Endothelial cell (in vitro differentiated cells): Measurements from ENCODE around the gene FAM25A. TPM values are rescaled to one million over a fixed set of nuclear protein-coding genes. Genes with fewer than 3 reads are reported as not detected.
A peak's percentile ranks its signal among the peaks of the same experiment; 100 is the strongest.

ENCODE experiments used
- DNase-seq: peaks from one replicate; pipeline ENCODE4 v3.0.0; 2021; ENCODE audit warnings: low spot score
- H3K27ac Mint-ChIP-seq: one replicate; pipeline ENCODE4 v1.8.0; 2021; ENCODE audit warnings: mixed read lengths, inconsistent platforms; ENCODE audit not compliant: unreplicated experiment
- H3K27me3 Mint-ChIP-seq: one replicate; pipeline ENCODE4 v1.8.0; 2021; ENCODE audit warnings: mild to moderate bottlenecking, moderate library complexity, mixed read lengths, inconsistent platforms; ENCODE audit not compliant: unreplicated experiment
- H3K36me3 Mint-ChIP-seq: one replicate; pipeline ENCODE4 v1.8.0; 2021; ENCODE audit warnings: mild to moderate bottlenecking, low read depth, mixed read lengths, inconsistent platforms; ENCODE audit not compliant: unreplicated experiment
- H3K4me1 Mint-ChIP-seq: one replicate; pipeline ENCODE4 v1.8.0; 2021; ENCODE audit warnings: mild to moderate bottlenecking, mixed read lengths, inconsistent platforms; ENCODE audit not compliant: unreplicated experiment
- H3K4me3 Mint-ChIP-seq: one replicate; pipeline ENCODE4 v1.8.0; 2021; ENCODE audit warnings: mild to moderate bottlenecking, mixed read lengths, inconsistent platforms; ENCODE audit not compliant: unreplicated experiment
- H3K9me3 Mint-ChIP-seq: one replicate; pipeline ENCODE4 v1.8.0; 2021; ENCODE audit warnings: mixed read lengths, inconsistent platforms; ENCODE audit not compliant: unreplicated experiment
- total RNA-seq: library from RNA; stranded (reverse); fragmentation: NEBNext Ultra II Directional; extraction: Animal tissue kit (Norgen Biotek cat#: 25700); gene quantifications from one replicate; pipeline ENCODE4 v1.2.1, GENCODE V29; 2021; ENCODE audit not compliant: unreplicated experiment
- TF ChIP-seq, protein P1 (sequence below): fragments of 200-600 bp; sonication (generic); IDR thresholded peaks from one replicate; pipeline ENCODE4 v1.5.0; 2021; ENCODE audit warnings: antibody characterized with exemption; ENCODE audit not compliant: unreplicated experiment

The FAM25A gene
- total RNA-seq, 1 donor from 2014 or later: not detected

DNA sequence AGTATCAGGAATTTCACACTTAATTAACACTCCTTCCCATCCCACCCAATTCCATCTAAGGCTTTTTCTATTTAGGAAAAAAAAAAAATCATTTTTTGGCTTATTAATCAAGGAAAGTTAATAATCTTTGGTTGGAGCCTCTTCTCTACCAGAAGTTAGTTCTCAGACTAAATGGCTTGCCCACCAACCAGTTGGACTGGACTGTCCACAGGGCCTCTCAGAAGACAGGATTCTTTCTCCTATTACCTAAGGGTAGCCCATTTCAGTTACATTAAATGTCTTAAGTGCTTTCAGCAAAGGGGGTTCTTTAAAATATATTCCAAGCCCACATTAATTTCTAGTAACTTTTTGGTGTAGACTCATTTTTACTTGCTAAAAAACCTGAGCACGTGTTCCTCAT lies 39.3 kb downstream of the FAM25A start:
- TF ChIP-seq, protein P1, sequence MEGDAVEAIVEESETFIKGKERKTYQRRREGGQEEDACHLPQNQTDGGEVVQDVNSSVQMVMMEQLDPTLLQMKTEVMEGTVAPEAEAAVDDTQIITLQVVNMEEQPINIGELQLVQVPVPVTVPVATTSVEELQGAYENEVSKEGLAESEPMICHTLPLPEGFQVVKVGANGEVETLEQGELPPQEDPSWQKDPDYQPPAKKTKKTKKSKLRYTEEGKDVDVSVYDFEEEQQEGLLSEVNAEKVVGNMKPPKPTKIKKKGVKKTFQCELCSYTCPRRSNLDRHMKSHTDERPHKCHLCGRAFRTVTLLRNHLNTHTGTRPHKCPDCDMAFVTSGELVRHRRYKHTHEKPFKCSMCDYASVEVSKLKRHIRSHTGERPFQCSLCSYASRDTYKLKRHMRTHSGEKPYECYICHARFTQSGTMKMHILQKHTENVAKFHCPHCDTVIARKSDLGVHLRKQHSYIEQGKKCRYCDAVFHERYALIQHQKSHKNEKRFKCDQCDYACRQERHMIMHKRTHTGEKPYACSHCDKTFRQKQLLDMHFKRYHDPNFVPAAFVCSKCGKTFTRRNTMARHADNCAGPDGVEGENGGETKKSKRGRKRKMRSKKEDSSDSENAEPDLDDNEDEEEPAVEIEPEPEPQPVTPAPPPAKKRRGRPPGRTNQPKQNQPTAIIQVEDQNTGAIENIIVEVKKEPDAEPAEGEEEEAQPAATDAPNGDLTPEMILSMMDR: no peak
- Mint-ChIP-seq H3K36me3 (peaks cover 9% of the 10 kb centered on the region), H3K4me1 (no peaks in the 10 kb centered on the region), H3K27ac (no peak overlapping the region), H3K4me3 (no peak overlapping the region), H3K9me3 (no peaks in the 10 kb centered on the region), H3K27me3 (no peaks in the 10 kb centered on the region)
- DNase-seq: no peak

DNA sequence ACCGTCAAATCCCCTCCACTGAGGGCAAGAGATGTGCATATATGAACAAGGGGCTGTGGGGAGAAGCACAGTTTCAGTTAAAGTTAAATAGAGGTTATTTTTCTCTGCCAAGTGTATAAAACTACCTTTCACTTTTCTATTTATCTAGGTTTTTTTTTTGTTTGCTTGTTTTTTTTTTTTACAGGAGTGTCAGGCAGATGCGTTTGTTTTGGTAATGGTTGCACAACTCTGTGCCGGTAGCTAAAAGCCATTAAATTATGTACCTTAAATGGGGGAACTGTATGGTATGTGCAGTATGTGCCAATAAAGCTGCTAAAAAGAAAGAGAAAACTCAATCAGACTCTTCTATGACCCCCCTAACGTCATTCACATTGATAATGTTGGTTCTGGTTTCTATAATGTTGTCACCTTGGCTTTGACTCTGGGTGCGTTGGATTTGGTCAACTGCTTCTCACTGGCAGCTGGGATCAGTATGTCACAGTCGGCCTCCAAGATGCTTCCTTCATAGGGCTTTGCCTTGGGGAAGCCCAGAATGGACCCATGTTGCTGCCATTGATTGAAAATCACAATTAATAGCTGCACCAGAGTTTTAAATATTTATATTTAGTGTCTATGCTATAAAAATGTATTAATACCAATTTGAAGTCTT lies 40.3 kb downstream of the FAM25A start:
- TF ChIP-seq, protein P1: no peak
- no peak for DNase-seq
- Mint-ChIP-seq H3K36me3 (peaks cover 9% of the 10 kb centered on the region), H3K4me3 (peak overlapping the region; percentile 33), H3K27ac (no peak overlapping the region), H3K4me1 (no peaks in the 10 kb centered on the region), H3K9me3 (no peaks in the 10 kb centered on the region), H3K27me3 (no peaks in the 10 kb centered on the region)

DNA sequence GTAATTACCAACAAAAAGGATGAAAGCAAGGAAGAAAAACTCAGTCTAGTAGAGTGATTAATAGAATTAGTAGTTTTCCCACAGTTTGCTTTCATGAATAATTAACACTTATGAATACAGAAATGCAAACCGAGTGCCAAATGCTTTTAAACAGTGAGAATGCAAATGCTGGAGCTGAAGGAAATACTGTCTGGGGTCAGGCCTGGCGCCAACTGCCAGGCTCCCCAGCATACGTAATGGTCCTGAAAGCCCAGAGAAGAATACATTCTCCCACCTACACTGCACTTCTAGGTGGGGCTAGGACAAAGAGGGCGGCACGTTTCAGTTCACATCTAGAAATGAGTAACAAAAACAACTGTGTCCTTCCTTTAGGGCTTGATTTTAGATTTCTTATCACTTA lies 44.6 kb downstream of the FAM25A start:
- peaks cover 21% of the 10 kb centered on the region for H3K36me3 Mint-ChIP-seq
- H3K9me3 Mint-ChIP-seq: no peaks in the 10 kb centered on the region
- H3K27ac Mint-ChIP-seq: no peak overlapping the region
- H3K4me3 Mint-ChIP-seq: no peak overlapping the region
- no peaks in the 10 kb centered on the region for H3K27me3 Mint-ChIP-seq
- TF ChIP-seq, protein P1: no peak
- no peak for DNase-seq
- H3K4me1 Mint-ChIP-seq: no peaks in the 10 kb centered on the region

DNA sequence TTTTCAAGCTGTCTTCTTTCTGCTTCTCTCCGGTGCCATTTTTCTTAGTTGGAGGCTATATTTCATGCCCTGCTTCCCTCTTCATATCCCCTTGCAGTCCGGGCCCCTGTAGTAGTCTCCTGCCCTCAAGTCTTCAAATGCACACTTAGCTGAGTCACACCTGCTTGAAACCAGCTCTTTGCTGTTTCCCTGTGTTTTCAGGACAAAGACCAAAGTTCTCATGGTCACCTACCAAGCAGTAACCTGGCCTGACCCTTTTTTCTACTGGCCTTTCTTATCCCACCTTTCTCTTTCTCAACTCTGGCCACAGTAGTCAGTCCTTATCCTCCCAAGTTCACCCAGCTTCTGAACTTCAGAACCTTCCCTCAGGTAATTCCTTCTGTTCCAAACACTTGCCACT lies 46.1 kb downstream of the FAM25A start:
- H3K9me3 Mint-ChIP-seq: no peaks in the 10 kb centered on the region
- no peak overlapping the region for H3K27ac Mint-ChIP-seq
- no peak overlapping the region for H3K4me3 Mint-ChIP-seq
- H3K27me3 Mint-ChIP-seq: peaks cover 2% of the 10 kb centered on the region
- H3K4me1 Mint-ChIP-seq: no peaks in the 10 kb centered on the region
- H3K36me3 Mint-ChIP-seq: peaks cover 21% of the 10 kb centered on the region
- TF ChIP-seq, protein P1: no peak
- no peak for DNase-seq

DNA sequence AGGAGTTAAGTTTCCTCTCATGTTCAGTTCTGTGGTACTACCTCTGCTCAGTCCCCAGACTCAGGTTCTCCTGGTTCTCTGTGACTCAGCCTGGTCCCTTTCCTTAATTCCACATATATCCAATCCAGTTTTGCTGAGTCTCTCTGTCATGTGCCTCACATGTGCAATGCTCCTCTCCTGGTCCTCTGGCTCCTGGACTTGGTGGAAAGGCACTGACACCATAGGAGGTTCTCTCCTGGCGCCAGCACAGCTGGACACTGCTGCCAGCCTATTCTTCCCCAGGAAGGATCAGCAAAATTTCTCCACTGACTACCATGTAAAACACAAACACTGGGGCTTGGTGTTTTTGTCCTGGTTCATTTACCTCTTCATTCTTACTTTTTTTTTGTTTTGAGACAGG lies 46.8 kb downstream of the FAM25A start:
- no peak overlapping the region for H3K4me3 Mint-ChIP-seq
- DNase-seq: no peak
- H3K27me3 Mint-ChIP-seq: peaks cover 2% of the 10 kb centered on the region
- H3K4me1 Mint-ChIP-seq: no peaks in the 10 kb centered on the region
- peaks cover 23% of the 10 kb centered on the region for H3K36me3 Mint-ChIP-seq
- TF ChIP-seq, protein P1: no peak
- H3K9me3 Mint-ChIP-seq: no peaks in the 10 kb centered on the region
- H3K27ac Mint-ChIP-seq: no peak overlapping the region
